Stimulated activated naive CD8-positive, alpha-beta T cell treated with anti-CD3 and anti-CD28 coated beads, Interleukin-15, amount 100 ng/mL, for 72 hours (primary cell): ENCODE measurements around the gene ARPC5.

Experiments
- ATAC-seq: fragments of 150-1000 bp; cut with Tn5 transposase; 2 replicates; pipeline ENCODE4 v1.10.0; 2021; ENCODE audit warnings: mild to moderate bottlenecking, moderate library complexity
- DNase-seq, 2 donors: peaks; one replicate each; pipeline ENCODE4 v3.0.0; 2021 to 2022
- H3K27ac Mint-ChIP-seq, 2 donors: one replicate each; pipeline ENCODE4 v1.8.0; 2022; ENCODE audit warnings: mild to moderate bottlenecking in 2 of 2, mixed read lengths in 2 of 2, moderate library complexity in 2 of 2
- H3K27me3 Mint-ChIP-seq: one replicate; pipeline ENCODE4 v1.8.0; 2022; ENCODE audit warnings: mixed read lengths
- H3K4me1 Mint-ChIP-seq: one replicate; pipeline ENCODE4 v1.8.0; 2022; ENCODE audit warnings: mild to moderate bottlenecking, mixed read lengths
- H3K4me3 Mint-ChIP-seq, 2 donors: one replicate each; pipeline ENCODE4 v1.8.0; 2022; ENCODE audit warnings: mild to moderate bottlenecking in 2 of 2, mixed read lengths in 2 of 2, moderate library complexity in 1 of 2
- H3K9me3 Mint-ChIP-seq, 2 donors: one replicate each; pipeline ENCODE4 v1.8.0; 2022; ENCODE audit warnings: mixed read lengths in 2 of 2

Gene ARPC5

DNA sequence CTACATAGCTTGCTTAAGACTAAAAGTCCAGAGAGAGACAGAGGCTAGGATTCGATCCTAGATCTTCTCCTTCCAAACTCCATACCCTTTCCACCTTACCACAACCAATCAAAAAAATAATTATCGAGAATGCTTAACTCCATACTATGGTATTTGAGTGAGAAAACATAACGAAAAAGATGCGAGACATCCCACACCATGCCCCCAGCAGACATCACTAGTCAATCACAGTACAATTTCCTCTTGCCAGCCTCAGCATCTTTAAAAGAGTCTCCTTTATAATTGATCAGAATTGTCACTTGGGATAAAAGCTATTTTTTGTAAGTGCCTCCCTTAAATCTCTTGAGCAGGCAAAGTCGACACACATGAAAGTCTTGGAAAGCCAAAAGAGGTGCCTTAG, 46.2 kb downstream of the ARPC5 start:
- Mint-ChIP-seq H3K4me1 (peaks cover 48% of the 10 kb centered on the region), H3K27me3 (peaks cover 8% of the 10 kb centered on the region), H3K9me3 (no peaks in the 10 kb centered on the region), H3K27ac (peak overlapping the region in 1 of 2 donors; percentile 48), H3K4me3 (peak overlapping the region; percentile 82 to 88)
- DNase-seq (no peak), ATAC-seq (no peak)

- Mint-ChIP-seq H3K4me3 (peak overlapping the region; percentile 49 to 88), H3K27me3 (peaks cover 8% of the 10 kb centered on the region), H3K4me1 (peaks cover 48% of the 10 kb centered on the region), H3K9me3 (no peaks in the 10 kb centered on the region), H3K27ac (peak overlapping the region; percentile 13 to 48)
- DNase-seq (no peak), ATAC-seq (no peak)
Observed at GRCh38 chr1:183588827-183589226, 46.8 kb downstream of the ARPC5 start.

DNA sequence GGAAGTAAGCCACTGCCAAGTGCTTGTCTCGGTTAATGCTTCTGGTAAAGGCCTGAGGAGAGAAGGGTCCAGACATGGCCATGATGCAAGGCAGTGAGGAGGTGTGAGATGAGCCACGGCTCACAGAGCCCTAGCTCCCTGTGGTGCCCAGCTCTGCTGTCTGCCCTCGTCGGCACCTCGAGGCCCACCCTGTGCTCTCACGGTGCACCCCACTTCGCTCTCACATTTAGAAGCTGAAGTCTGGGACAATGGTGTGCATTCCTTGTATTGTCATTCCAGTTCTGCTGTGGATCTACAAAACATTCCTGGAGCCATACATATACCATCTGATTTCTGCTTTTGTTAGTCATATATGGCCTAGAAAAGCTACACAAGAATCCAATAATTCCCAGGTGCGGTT, 48.7 kb downstream of the ARPC5 start:
- no peak overlapping the region for H3K4me3 Mint-ChIP-seq
- DNase-seq: no peak
- peaks cover 36% of the 10 kb centered on the region for H3K4me1 Mint-ChIP-seq
- ATAC-seq: no peak
- H3K27ac Mint-ChIP-seq: no peak overlapping the region
- H3K9me3 Mint-ChIP-seq: no peaks in the 10 kb centered on the region
- no peaks in the 10 kb centered on the region for H3K27me3 Mint-ChIP-seq

GRCh38 chr1:183586455-183586854, 49.1 kb downstream of the ARPC5 start:
- Mint-ChIP-seq H3K4me3 (no peak overlapping the region), H3K27ac (no peak overlapping the region), H3K9me3 (no peaks in the 10 kb centered on the region), H3K27me3 (no peaks in the 10 kb centered on the region), H3K4me1 (peaks cover 32% of the 10 kb centered on the region)
- no peak for DNase-seq
- ATAC-seq: no peak

DNA sequence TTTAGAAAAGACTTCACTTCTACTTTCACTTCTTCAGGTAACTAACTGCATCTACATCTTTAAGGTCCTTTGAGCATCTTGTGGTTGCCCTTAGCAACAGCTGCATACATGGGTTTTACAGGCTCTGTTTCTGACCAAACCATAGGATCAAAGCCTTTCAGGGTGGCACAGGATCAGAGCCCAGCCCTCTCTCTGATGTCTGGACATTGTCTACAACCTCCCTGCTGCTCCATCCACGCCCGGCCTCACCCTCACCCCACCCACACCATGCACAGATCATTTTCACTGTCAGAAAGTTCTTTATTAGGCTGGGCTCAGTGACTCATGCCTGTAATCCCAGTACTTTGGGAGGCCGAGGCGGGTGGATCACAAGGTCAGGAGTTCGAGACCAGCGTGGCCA, 50.5 kb downstream of the ARPC5 start:
- Mint-ChIP-seq H3K9me3 (no peaks in the 10 kb centered on the region), H3K4me3 (no peak overlapping the region), H3K4me1 (peaks cover 27% of the 10 kb centered on the region), H3K27me3 (no peaks in the 10 kb centered on the region), H3K27ac (peak overlapping the region in 1 of 2 donors; percentile 3)
- ATAC-seq: no peak
- DNase-seq: no peak

GRCh38 chr1:183584147-183584546, 51.4 kb downstream of the ARPC5 start:
- no peak for ATAC-seq
- Mint-ChIP-seq H3K4me3 (no peak overlapping the region), H3K27ac (no peak overlapping the region), H3K9me3 (no peaks in the 10 kb centered on the region), H3K27me3 (no peaks in the 10 kb centered on the region), H3K4me1 (peaks cover 24% of the 10 kb centered on the region)
- DNase-seq: no peak

DNA sequence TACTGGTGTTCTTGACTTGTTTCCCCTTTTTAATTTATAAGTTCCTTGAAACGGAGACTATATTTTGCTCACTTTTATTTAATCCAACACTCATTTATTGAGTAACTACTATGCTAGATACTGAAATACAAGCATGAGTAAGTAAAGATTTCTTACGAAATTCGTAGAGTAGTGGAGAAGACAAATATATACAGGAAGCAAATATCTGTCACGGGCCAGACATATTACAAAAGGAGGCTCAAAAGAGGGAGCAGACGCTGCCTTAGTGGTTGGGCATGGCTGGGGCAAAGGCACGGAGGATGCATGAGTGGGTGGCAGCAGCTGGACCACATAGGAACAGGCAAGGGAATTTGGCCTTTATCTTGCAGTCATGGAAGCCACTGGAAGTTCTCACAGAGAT, 52.1 kb downstream of the ARPC5 start:
- Mint-ChIP-seq H3K27ac (peak overlapping the region in 1 of 2 donors; percentile 31), H3K4me3 (no peak overlapping the region), H3K4me1 (peaks cover 19% of the 10 kb centered on the region), H3K9me3 (no peaks in the 10 kb centered on the region), H3K27me3 (peaks cover 2% of the 10 kb centered on the region)
- no peak for DNase-seq
- no peak for ATAC-seq

DNA sequence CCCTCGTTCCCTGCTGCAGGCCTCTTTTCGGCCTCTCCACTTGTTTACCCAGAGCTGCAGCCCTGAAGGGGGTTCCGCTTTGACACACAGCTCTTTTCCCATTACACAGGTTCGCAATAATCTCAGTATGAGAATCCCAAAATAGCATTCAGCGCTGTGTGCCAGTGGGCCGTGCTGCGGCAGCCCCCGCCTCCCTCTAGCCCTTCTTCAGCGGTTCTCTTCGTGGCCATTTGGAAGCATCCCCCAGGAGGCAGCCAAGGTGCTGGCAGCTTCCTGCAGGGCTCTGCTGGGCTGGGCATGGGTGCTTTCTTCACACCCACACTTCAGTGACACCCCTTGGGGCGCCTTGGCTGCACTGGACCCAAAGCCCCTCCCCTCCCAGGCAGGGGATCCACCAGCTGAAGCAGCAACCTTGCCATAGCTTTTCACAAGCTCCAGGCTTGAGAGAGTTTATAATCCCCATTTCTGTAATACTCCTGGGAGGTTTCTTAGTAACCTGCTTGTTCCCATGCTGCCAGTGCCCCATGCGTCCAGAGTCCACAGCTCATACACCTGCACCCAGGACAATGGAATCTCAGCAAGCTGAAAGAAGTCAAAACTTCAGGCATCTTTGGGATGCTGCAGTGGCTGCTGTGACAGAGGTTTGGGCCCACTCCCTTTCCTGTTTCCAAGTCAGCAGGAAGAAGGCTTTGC, 53.4 kb downstream of the ARPC5 start:
- Mint-ChIP-seq H3K27ac (no peak overlapping the region), H3K4me1 (peaks cover 27% of the 10 kb centered on the region), H3K27me3 (peaks cover 11% of the 10 kb centered on the region), H3K4me3 (no peak overlapping the region), H3K9me3 (no peaks in the 10 kb centered on the region)
- ATAC-seq (no peak), DNase-seq (no peak)

DNA sequence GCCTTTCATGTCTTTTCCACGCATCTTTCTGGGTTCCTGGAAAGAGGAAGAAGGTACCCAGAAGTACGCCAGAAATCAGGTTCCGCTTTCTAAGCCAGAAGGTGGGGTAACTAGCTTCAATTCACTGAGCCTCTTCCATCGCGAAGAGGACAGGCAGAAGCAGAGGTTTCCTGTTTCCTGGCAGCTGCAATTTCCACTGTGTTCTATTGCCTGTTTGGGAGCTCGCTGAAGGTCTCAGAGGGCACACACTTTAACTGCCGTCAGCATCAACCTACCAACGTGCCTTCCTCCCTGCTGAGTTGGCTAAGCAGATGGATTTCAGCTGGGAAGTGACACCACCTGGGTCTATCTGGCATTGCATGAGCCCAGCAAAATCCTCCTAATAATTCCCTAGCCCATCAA, 55.3 kb downstream of the ARPC5 start:
- H3K27me3 Mint-ChIP-seq: peaks cover 11% of the 10 kb centered on the region
- H3K27ac Mint-ChIP-seq: peak overlapping the region; percentile 52 to 63
- H3K9me3 Mint-ChIP-seq: no peaks in the 10 kb centered on the region
- peaks cover 27% of the 10 kb centered on the region for H3K4me1 Mint-ChIP-seq
- DNase-seq (no peak), ATAC-seq (peak; percentile 81)
- peak overlapping the region; percentile 47 to 77 for H3K4me3 Mint-ChIP-seq

GRCh38 chr1:183578856-183579255, 56.7 kb downstream of the ARPC5 start:
- peaks cover 11% of the 10 kb centered on the region for H3K27me3 Mint-ChIP-seq
- H3K9me3 Mint-ChIP-seq: no peaks in the 10 kb centered on the region

GRCh38 chr1:183577897-183578465, 57.6 kb downstream of the ARPC5 start:
- Mint-ChIP-seq H3K4me3 (no peak overlapping the region), H3K9me3 (no peaks in the 10 kb centered on the region), H3K27me3 (peaks cover 14% of the 10 kb centered on the region), H3K4me1 (peaks cover 22% of the 10 kb centered on the region), H3K27ac (peak overlapping the region; percentile 21 to 89)
- DNase-seq: no peak
- no peak for ATAC-seq

More at GRCh38 chr1:183578856-183579255, 56.7 kb downstream of the ARPC5 start:
- Mint-ChIP-seq H3K27ac (no peak overlapping the region), H3K4me1 (peaks cover 22% of the 10 kb centered on the region), H3K4me3 (no peak overlapping the region)
- no peak for DNase-seq
- ATAC-seq: no peak

DNA sequence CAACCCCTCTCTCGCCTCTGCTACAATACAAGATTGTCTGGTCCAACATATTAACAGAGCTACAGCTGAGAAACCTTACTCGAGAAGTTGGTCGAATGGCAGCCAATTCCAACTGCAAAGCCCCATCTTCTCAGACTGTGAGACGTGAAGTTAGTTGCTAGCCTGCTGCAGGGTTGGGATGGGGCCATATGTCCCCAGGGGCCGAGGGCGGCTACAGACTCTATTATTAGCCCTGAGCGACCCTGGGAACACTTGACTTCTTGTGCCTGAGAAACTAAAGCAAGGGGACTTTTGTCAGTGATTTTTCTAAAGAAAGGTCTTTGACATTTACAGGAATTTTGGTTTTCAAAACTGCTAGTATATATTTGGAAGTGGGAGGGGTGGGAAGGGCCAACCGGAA, 59.0 kb downstream of the ARPC5 start:
- H3K9me3 Mint-ChIP-seq: no peaks in the 10 kb centered on the region
- ATAC-seq (no peak), DNase-seq (no peak)
- H3K4me3 Mint-ChIP-seq: no peak overlapping the region
- peaks cover 18% of the 10 kb centered on the region for H3K27me3 Mint-ChIP-seq
- no peak overlapping the region for H3K27ac Mint-ChIP-seq
- peaks cover 22% of the 10 kb centered on the region for H3K4me1 Mint-ChIP-seq

- peaks cover 18% of the 10 kb centered on the region for H3K27me3 Mint-ChIP-seq
- H3K9me3 Mint-ChIP-seq: no peaks in the 10 kb centered on the region
- H3K4me1 Mint-ChIP-seq: peaks cover 19% of the 10 kb centered on the region
- ATAC-seq: no peak
- DNase-seq: no peak
- no peak overlapping the region for H3K4me3 Mint-ChIP-seq
- no peak overlapping the region for H3K27ac Mint-ChIP-seq
Observed at GRCh38 chr1:183575606-183576005, 60.0 kb downstream of the ARPC5 start.

DNA sequence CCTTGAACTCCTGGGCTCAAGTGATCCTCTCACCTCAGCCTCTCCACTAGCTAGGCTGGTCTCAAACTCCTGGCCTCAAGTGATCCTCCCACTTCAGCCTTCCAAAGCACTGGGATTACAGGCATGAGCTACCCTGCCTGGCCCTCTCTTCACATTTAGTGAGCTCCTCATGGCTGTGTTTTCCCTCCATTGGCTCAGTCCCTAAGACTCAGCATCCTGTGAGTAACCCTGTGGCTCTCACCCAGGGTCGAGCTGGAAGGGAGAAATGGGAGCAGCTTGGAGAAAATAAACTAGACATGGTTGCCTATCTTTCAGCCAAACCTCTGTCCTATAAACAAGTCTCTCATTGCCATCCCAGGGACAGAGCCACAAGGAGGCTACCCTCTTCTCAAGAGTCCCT, 62.9 kb downstream of the ARPC5 start:
- Mint-ChIP-seq H3K27ac (no peak overlapping the region), H3K4me3 (no peak overlapping the region), H3K9me3 (no peaks in the 10 kb centered on the region), H3K27me3 (peaks cover 28% of the 10 kb centered on the region), H3K4me1 (peaks cover 20% of the 10 kb centered on the region)
- ATAC-seq: no peak
- no peak for DNase-seq

DNA sequence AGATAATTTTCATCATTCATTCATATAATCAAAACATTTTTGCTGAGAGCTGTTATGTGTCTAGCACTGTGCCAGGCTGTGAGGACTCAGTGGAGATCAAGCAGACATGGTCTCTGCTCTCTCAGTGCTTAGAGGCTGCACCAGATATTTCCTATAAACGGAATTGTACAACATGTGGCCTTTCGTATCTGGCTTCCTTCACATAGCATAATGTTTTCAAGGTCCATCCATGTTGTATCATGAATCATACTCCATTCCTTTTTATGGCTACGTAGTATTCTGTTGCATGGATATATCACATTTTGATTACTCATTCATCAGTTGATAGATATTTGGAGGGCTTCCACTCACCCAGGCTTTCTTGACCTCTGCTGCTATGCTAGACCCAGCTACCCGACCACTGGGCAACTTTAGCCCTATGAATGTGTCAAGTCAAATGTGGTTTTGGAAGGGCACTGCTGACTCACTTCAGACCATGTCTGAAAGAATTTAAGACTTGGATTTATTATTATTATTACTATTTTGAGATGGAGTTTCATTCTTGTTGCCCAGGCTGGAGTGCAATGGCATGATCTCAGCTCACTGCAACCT, 63.8 kb downstream of the ARPC5 start:
- Mint-ChIP-seq H3K9me3 (no peaks in the 10 kb centered on the region), H3K27ac (no peak overlapping the region), H3K4me1 (peaks cover 27% of the 10 kb centered on the region), H3K27me3 (peaks cover 27% of the 10 kb centered on the region), H3K4me3 (no peak overlapping the region)
- DNase-seq (no peak), ATAC-seq (no peak)
